Islet of Langerhans (tissue), 1 donor: Measurements from ENCODE around the gene CORO2B.
"Not testable (repeated sequence)": the region's sequence is repeated elsewhere in the genome, so short reads cannot be mapped to it uniquely, and the experiment has no call there.

ENCODE experiments used
- FAIRE-seq: peaks from one replicate; lab custom pipeline; 2011; peaks lifted over from hg19 to GRCh38; lab: Jason Lieb, UNC

Gene CORO2B

DNA sequence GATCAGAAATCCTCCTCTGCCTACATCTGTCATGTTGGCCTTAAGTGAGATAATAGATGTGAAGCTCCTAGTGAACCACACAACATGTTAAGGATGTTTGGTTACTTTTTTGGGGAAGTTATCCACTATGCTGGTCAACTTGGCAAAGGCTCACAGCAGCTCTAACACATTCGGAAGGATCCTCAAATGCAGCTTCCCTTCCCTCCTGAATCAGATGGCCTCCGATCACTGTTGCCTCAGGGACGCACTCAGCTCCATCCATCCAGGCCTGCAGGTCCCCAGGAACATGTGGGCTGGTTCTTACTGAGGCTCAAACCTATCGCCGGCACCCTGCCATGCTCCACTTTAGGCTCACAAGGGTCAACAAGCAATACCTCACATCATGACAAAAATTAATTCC is 67.9 kb downstream of the CORO2B start:
- FAIRE-seq, result no peak

DNA sequence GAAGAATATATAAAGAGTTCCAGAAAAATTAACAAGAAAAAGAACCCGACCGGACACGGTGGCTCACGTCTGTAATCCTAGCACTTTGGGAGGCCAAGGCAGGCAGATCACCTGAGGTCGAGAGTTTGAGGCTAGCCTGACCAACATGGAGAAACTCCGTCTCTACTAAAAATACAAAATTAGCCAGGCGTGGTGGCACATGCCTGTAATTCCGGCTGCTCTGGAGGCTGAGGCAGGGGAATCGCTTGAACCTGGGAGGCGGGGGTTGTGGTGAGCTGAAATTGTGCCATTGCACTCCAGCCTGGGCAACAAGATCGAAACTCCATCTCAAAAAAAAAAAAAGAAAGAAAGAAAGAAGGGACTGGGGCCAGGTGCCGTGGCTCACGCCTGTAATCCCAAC is 68.6 kb downstream of the CORO2B start:
- FAIRE-seq, result not testable (repeated sequence)

DNA sequence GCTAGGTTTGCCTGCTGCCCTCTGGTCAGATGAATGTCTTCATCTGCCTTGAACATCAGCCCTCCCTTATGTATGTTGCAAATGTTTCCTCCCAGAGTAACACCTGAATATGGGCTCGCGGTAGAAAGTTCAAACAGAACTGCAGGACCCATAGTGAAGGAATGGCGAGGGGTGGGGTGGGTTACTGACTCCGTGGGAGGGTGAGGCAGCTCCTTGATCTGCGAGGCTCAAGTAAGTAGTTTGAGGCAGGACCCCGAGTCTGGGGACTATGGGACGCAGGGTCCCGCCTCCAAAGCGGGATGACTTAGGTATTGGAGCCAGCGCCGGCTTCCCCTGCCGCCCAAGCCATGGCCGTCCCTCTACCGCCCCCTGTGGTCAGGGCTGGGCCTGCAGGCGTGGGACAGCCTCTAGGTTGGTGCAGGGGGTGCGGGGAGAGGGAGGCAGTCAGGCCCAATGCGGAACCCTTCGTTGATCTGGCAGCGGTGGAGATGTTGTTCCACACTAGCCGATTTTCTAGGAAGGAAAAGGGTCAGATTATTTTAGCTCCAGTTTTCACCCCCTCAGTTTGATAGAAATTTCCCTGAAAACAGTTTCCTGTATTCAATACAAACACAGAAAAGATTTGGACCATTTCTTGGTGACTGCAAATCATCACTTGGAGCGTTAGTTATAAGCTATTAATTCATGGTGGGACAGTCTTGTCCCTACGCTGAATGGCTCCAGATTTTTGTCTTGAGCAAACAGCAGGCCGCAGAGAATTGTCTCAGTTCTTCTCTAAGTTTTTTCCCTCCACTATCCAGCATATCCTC is 72.3 kb downstream of the CORO2B start:
- FAIRE-seq, result no peak

DNA sequence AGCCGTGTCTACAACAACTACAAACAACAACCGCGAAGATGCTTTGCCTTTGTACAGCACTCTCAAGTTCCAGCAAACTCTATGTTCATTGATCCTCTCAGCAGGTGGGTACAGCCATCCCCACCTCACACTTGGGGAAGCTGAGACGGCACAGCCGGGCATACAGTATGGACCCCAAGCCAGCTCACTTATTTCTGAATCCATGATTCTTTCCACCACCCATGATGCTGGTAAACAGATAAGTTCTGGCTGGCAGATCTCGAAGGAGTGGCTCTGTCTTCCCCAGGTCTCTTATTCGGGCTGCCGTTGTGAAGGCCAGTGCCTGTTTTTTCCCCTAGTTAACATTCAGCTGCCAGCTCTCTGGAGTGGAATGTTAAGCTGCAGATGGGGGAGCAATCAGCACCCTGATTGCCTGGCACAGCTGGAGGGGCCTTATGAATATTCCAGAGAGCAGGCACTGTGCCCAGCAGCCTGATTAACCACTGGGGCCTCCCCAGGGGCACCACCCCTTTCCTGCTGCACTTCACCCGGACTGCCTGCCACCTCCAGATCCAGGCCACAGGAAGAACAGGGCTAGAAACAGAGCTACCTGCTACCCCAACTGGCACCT is 73.2 kb downstream of the CORO2B start:
- FAIRE-seq, result no peak

DNA sequence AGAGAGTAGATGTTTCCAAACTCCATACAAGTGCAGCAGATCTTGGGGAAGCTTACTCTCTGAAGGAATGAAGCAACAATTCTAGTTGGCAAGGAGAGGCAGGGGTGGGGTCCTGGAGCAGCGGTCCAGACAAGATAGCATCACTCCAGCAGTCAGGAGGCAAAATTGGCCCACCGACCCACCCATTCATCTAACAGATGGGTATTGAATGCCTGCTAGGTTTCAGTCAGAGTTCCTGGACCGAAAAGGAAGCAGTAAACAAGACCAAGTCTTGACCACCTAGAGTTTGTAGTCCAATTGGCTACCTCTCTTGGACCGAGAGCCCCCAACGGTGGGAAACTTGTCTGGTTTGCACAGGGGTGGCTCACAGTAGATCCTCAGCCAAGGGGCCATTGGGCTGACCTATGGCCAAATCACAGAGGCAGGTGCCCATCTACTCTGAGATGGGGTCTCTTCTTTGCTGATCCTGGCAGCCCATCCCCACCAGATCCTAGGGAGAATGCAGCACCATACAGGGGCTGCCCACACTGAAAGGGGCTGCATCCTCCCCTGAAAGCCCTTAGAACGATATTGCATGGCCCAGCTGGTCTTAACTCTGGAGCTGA is 74.3 kb downstream of the CORO2B start:
- FAIRE-seq, result no peak

DNA sequence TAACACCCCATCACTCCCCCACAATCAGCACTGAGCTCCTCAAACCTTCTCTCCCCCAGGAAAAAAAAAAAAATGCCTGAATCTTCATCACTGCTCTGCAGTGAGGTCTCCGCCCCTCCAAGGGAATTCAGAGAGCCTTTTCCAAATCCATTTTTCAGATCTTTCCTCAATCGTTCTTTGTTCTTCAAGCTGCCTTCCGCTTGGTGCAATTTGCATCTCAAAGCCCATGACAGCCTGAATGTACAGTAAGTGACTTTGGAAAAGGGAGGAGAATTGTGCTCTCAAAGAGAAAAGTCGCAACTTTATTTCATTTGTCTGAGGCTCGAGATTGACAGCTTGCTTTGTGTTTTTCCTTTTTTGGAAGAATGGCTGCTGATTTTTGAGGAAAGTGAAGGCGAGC is 75.0 kb downstream of the CORO2B start:
- no peak for FAIRE-seq

DNA sequence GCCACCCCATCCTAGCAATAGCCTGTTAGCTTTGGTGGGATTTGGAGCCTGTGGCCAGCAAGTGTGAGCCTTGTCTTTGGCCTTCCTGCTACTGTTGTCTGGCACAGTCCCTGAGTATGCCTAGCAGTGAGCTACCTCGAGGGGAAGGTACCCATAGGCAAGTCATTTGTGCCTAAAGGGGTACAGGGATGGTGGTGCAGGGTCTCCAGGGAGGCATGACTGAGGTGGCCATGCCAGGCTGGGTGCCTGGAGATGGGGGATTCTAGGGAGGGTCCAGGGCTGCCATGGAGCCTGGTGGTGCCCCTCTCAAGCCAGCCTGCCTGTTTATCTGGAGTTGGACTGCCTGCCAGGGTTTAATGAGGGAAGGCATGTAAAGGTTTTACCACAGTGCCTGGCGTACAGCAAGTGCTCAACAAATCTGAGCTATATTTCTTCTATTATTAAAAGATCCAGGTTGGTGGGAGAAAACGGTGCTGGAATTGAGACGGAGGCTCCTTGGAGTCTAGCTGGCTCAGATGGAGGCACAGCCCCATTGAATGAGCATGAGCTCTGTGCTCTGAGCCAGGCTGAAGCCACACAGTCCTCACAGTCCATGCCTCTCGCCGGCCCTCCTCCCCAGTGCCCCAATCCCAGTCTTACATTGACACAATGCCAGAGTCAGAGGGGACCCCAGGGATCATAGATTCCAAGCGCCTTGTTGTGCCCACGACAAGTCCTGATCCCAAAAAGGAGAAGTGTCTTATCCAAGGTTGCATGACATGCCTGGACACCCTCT is 76.2 kb downstream of the CORO2B start:
- FAIRE-seq, result no peak

DNA sequence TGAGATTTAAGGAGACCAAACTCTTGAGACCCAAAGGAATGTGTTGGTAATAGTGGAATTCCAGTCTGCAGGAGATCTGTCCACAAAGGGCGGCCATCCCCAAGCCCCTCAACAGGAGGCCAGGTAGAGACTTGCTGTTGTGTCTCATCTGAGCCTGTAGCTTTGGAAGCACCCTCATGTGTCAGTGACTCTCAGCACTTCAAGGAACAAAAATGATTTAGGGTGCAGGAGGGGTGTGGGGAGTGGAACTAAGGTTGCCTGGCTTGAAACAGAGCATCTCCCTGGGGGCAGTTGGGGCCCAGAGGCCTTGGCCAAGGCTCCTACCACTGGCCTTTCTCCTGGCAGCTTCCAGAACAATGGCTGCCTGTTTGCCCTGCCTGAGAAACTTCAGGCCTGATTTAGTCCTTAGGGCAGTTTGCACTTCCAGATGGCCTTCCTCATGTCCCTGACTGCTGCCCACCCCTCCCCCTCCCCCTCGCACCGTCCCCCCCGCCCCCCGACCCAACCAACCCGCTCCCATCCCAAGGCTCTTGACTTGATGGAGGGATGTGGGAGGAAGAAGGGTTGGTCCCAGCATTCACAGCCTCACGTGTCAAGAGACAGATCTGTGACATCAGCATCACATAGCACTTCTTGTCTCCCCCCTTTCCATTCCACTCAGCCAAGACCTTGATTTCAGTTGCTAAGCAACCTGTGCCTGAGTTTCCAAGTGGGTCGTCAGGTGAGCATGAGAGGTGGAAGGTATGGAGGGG is 77.1 kb downstream of the CORO2B start:
- no peak for FAIRE-seq

DNA sequence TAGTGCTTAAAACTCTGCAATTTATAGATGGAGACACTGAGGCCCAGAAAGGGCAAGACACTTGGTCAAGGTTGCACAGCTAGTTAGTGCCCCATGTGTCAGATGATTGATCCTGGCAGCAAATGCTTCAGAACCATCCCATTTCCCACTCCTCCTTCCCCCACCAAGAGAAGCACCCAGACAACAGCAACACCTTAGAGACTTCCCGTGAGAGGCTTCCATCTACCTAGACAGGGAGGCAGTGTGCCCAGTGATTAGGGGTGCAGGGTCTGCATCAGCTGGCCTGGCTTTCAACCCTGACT is 77.6 kb downstream of the CORO2B start:
- FAIRE-seq, result no peak

DNA sequence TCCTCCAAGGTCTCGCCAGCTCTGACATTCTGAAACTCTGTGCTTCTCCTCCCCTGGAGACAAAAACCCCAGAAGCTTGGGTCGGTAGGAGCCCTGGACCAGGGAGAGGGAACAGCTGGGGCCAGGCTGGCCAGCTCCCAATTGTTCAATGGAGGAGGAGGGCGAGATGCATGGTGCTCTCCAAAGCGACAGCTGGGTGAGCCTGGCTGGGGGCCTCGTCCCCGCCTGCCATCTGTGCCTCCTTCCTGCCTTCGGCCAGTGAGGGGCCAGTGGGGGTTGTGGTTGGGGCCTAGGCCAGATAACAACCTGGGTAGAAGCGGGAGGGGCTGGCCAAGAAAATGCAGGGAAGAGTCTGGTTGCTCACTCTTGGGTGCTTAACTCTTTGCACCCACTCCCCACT is 79.4 kb downstream of the CORO2B start:
- no peak for FAIRE-seq

DNA sequence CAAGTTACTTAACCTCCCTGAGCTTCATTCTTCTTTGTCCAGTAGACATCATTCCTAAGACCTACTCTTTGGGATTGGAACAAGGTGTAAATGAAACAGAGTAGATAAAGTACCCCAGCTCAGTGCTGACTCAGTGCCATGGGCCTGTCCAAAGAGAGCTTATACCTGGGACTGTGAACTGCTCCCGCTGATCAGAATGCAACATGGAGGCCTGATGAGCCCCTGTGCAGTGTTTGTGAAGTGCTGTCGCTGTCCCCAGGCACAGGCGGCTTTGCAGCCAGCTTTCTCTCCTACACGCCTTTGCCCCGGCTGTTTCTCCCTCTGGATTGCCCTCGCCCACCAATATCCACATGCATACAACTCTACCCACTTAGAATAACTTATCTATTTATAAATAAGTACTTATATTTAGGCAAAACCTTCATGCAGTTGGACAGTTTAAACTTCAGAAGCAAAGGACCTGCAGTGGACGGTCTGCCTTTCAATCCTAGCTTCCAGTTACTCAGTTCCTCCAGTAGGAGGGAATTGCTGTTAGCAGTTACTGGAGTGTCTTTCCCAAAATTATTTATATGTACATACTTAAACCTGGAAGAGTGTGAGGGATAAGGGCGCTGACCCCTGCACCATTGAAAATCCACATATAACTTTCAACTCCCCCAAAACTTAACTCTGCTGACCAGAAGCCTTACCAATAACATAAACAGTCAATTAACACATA is 80.0 kb downstream of the CORO2B start:
- no peak for FAIRE-seq

DNA sequence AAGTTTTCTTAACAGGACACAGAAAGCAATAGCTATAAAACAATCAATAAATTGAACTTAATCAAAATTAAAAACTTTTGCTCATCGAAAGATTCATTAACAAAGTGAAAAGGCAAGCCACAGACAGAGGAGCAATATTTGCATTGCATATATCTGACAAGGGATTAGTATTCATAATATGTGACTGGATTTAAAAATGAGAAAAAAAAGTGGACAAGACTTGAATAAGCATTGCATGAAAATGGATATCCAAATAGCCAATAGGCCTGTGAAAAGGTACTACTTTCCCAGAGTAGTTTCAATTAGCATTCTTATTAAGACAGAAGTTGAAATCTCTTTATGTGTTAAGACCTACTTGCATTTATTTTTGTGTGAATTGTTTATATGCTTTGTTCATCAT is 84.7 kb downstream of the CORO2B start:
- FAIRE-seq, result no peak

DNA sequence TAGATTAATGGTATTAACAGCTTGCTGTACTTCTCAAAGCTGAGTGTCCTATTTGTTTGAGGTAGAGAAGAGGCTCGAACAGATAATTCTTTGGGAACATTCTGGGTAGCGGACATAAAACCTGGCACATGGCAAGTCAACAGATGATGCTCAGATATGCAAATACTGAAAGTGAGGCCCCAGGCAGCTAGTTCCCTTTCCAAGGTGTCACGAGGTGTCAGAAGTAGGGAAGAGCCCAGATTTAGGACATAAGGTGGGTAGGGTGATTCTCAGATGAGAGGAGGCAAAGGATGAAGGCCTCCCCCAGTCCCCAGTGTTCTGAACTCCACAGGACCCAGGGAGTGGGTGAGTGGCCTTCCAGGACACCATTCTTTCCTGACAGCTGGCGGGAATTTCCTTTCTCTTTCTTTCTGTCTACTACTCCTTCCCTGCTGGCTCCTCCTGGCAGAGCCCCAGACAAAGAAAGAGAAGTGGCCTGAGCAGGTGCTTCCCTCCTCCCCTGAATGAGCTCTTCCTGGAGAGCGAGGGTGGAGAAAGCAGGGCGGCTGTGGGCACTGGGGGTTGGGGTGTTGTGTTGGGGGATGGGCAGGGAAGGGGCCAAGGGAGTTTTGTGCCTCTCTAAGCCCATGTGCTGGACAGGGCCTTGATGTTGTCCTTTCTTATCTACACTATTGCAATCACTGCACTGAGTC is 87.5 kb downstream of the CORO2B start:
- FAIRE-seq, result no peak

DNA sequence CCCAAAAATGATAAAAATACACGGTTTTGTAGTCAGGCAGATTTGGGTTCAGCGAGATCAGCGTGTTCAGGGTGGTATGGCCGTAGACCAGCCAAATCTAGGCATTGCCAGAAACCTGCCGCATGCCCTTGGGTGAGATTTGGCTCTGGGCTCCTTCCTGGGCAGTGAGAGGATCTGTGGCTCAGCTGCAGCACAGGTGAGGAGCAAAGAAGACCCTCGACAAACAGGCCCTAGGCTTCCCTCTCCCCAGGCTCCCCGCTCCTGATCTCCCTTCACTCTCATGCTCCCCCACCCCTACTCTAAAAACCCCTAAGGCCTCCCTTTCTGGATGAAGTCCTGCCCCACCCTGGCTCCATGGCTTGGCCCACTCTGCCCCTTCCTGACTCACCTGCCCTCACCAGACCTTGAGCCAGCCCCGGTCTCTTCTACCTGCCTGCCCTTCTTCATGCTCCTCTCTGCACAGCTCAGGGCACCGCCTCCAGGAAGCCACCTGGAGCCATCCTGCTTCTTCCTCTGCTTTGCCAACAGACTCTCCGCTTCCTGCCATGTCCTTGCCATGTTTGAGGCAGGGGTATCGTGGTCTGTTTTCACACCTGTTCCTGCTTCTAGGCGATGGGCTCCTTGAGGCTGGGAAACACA is 88.1 kb downstream of the CORO2B start:
- no peak for FAIRE-seq

DNA sequence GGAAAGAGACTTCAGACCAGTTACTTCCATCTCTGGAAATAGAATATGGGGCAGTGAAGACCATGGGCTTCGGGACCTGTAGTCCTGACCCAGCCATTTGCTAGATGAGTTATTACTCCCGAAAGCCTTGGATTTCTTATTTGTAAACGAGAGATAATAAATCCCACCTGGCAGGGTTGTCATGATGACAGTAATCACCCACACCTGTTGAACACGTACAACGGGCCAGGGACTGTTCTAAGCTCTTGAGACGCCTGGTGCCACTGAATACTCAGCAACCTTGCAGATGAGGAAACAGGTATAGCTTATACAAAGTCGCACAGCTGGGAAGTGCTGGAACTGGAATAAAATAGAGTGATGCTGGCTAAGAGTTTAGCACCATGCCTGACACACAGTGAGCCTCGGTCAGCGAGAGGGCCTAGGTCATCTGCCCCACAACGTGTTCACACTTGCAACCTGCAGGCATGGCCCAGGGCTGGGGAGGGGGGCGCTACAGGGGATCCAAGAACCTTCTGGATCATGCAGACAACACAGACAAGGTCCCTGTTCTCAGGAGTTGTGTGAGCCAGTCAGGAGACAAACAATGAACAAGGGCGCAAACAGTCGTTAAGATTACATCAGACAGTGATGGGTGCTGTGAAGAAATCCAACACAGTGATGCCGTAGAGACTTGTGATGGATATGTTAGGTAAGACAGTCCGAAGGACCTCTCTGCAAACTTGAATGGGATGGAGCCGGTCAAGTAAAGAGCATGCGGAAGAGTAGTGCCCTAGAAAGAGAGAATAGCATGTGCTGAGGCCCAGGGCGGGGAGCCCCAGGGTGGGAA is 89.2 kb downstream of the CORO2B start:
- FAIRE-seq, result no peak

DNA sequence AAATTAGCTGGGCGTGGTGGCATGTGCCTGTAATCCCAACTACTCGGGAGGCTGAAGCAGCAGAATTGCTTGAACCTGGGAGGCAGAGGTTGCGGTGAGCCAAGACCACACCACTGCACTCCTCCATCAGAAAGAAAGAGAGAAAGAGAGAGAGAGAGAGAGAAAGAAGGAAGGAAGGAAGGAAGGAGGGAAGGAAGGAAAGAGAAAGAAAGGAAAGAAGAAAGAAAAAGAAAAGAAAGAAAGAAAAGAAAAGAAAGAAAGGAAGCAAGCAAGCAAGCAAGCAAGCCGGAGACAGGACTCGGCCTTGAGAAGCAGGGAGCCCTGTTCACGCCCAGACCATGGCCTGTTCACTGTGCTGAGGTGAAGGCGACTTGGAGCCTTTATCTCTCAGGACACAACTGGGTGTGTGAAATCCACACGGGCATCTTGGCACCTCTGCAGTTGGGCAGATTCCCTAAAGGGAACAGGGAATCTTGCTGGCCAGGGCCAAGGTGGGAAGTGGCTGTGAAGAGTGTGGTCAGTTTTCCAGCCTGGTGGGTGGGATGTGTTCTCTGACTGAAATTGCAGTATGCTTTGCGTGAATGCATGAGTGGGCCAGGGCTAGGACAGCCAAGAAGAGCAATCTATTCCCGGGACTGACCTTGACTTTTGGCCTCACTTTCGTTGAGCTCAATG is 90.3 kb downstream of the CORO2B start:
- no peak for FAIRE-seq

DNA sequence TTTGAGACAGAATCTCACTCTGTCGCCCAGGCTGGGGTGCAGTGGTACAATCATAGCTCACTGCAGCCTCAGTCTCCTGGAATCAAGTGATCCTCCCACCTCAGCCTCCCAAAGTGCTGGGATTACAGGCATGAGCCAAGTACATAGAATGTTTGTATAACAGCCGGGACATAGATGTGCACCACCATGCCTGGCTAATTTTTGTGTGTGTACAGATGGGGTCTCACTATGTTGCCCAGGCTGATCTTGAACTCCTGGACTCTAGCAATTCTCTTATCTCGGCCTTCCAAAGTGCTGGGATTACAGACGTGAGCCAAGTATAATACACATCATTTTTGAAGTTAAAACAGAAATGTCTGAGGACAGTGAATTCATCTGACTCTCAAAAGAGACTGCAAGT is 93.5 kb downstream of the CORO2B start:
- FAIRE-seq, result no peak

DNA sequence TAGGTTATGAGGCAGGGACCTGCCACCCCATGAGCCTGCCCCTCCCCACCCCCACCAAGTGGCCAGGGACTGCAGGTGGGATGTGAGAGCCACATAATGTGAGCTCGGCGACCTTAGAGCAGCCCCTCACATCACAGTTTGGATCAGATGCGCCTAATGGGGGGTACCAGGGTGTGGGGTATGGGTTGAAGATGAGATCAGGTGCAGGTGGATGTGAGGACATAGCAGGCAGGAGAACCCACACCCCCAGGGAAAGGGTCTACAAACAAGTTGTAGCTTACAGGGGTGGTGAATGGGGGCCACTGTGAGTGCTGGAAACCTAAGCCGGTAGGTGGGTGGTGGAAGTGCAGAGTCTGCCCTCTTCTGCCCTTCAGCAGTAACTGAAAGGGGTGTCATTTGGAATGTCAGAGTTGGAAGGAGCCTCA is 94.0 kb downstream of the CORO2B start:
- FAIRE-seq, result no peak

DNA sequence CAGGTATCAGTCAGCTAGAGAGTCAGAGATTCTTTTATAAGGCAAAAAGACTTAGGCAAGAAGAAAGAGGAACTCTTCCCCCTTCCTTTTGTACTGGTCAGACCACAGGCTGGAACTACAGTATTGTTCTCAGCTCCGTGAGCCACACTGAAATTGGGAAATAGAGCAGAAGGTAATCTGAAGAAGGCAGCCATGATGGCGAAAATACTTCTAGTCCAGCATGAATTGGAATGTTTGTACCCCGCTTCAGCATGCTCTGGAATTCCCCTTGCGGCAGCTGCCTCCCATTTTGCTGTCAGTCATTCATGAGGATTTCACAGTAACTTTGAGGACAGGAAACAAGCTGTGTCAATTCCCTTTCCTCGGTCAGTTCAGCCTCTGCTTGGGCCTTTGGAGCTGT is 96.2 kb downstream of the CORO2B start:
- no peak for FAIRE-seq
